GM23338 (cell line): ENCODE results near the gene TMCO4. TPM values are rescaled to one million over a fixed set of nuclear protein-coding genes. Genes with fewer than 3 reads are reported as not detected.

Experiments
- ATAC-seq: fragments of 200-7000 bp; cut with Tn5 transposase; 3 replicates; pipeline ENCODE4 v1.9.1; 2020
- DNase-seq: peaks from one replicate; pipeline ENCODE4 v3.0.0-alpha.2; 2015; ENCODE audit warnings: low spot score
- H2AFZ ChIP-seq: fragments of 200-600 bp; sonication (generic); 2 replicates; pipeline ENCODE4 v1.8.0; 2016; ENCODE audit warnings: antibody characterized with exemption, mild to moderate bottlenecking, moderate library complexity
- H3F3A ChIP-seq: fragments of 200-600 bp; sonication (generic); replicated peaks from 2 replicates; pipeline ENCODE4 v1.8.0; 2017; ENCODE audit warnings: antibody characterized with exemption, mixed run types, low read depth
- H3K27ac ChIP-seq: fragments of 200-600 bp; sonication (generic); 2 replicates; pipeline ENCODE4 v1.6.1; 2016; ENCODE audit warnings: low read depth
- H3K27me3 ChIP-seq: fragments of 200-600 bp; sonication (generic); 2 replicates; pipeline ENCODE4 v1.8.0; 2016; ENCODE audit warnings: mild to moderate bottlenecking, mixed run types, moderate library complexity; ENCODE audit not compliant: insufficient read depth
- H3K36me3 ChIP-seq: fragments of 200-600 bp; sonication (generic); 2 replicates; pipeline ENCODE4 v1.8.0; 2016; ENCODE audit warnings: mild to moderate bottlenecking; ENCODE audit not compliant: insufficient read depth
- H3K4me1 ChIP-seq: fragments of 200-600 bp; sonication (generic); 2 replicates; pipeline ENCODE4 v1.8.0; 2016; ENCODE audit warnings: mild to moderate bottlenecking, moderate library complexity; ENCODE audit not compliant: insufficient read depth
- H3K4me2 ChIP-seq: fragments of 200-600 bp; sonication (generic); 2 replicates; pipeline ENCODE4 v1.7.1; 2017; ENCODE audit warnings: mixed run types
- H3K4me3 ChIP-seq: fragments of 200-600 bp; sonication (generic); 2 replicates; pipeline ENCODE4 v1.6.1; 2016; ENCODE audit warnings: mixed run types
- H3K79me2 ChIP-seq: fragments of 200-600 bp; sonication (generic); replicated peaks from 2 replicates; pipeline ENCODE4 v1.8.0; 2017; ENCODE audit warnings: mild to moderate bottlenecking; ENCODE audit not compliant: insufficient read depth
- H3K9me2 ChIP-seq: fragments of 200-600 bp; sonication (generic); 2 replicates; pipeline ENCODE4 v1.8.0; 2017; ENCODE audit not compliant: insufficient read depth
- H4K20me1 ChIP-seq: fragments of 200-600 bp; sonication (generic); replicated peaks from 2 replicates; pipeline ENCODE4 v1.8.0; 2017; ENCODE audit warnings: mild to moderate bottlenecking; ENCODE audit not compliant: insufficient read depth
- H3K27ac Mint-ChIP-seq: 2 replicates; pipeline ENCODE4 v1.8.0; 2020; ENCODE audit warnings: inconsistent platforms, mild to moderate bottlenecking, moderate library complexity, mixed read lengths
- H3K27me3 Mint-ChIP-seq: 3 replicates; pipeline ENCODE4 v1.8.0; 2022; ENCODE audit warnings: low read depth, mild to moderate bottlenecking, moderate library complexity, mixed read lengths, inconsistent platforms; ENCODE audit not compliant: insufficient read depth, poor library complexity
- H3K36me3 Mint-ChIP-seq: 3 replicates; pipeline ENCODE4 v1.8.0; 2021; ENCODE audit warnings: low read depth, mild to moderate bottlenecking, inconsistent platforms, moderate library complexity, mixed read lengths
- H3K4me1 Mint-ChIP-seq: 3 replicates; pipeline ENCODE4 v1.8.0; 2020; ENCODE audit warnings: mild to moderate bottlenecking, inconsistent platforms, mixed read lengths
- H3K4me3 Mint-ChIP-seq: 3 replicates; pipeline ENCODE4 v1.8.0; 2021; ENCODE audit warnings: moderate library complexity, mild to moderate bottlenecking, inconsistent platforms, mixed read lengths
- H3K9me3 Mint-ChIP-seq: 3 replicates; pipeline ENCODE4 v1.8.0; 2020; ENCODE audit warnings: moderate library complexity, mild to moderate bottlenecking, inconsistent platforms, mixed read lengths
- CREB1 ChIP-seq: fragments of 250-450 bp; sonication (Bioruptor Pico); IDR thresholded peaks from 2 replicates; pipeline ENCODE4 v1.5.0; 2020; ENCODE audit warnings: low read depth, mild to moderate bottlenecking, moderate library complexity
- EZH2 ChIP-seq: fragments of 200-600 bp; sonication (generic); IDR thresholded peaks from one replicate; pipeline ENCODE4 v1.8.0; 2017; ENCODE audit warnings: antibody characterized with exemption, mild to moderate bottlenecking, low read depth; ENCODE audit not compliant: unreplicated experiment
- EZH2phosphoT487 ChIP-seq: fragments of 200-600 bp; sonication (generic); IDR thresholded peaks from one replicate; pipeline ENCODE4 v1.8.1; 2018; ENCODE audit warnings: antibody characterized with exemption; ENCODE audit not compliant: unreplicated experiment
- JUNB ChIP-seq: IDR thresholded peaks from one replicate; pipeline ENCODE4 v1.6.1; 2016; ENCODE audit warnings: antibody characterized with exemption; ENCODE audit not compliant: unreplicated experiment
- NANOG ChIP-seq: IDR thresholded peaks from 2 replicates; pipeline ENCODE4 v1.6.1; 2016; ENCODE audit warnings: antibody characterized with exemption, borderline replicate concordance
- POLR2AphosphoS5 ChIP-seq: IDR thresholded peaks from 2 replicates; pipeline ENCODE4 v1.6.1; 2016; ENCODE audit warnings: antibody characterized with exemption, low read depth
- STAT1 ChIP-seq: IDR thresholded peaks from one replicate; pipeline ENCODE4 v1.6.1; 2016; ENCODE audit warnings: antibody characterized with exemption; ENCODE audit not compliant: unreplicated experiment
- ZNF114 ChIP-seq: fragments of 250-450 bp; sonication (Bioruptor Pico); IDR thresholded peaks from 2 replicates; pipeline ENCODE4 v1.5.0; 2020; ENCODE audit warnings: mild to moderate bottlenecking, moderate library complexity
- polyA plus RNA-seq: library from polyadenylated mRNA; unstranded; fragments of >200 nt; fragmentation: Nextera tagmentation; extraction: Ambion mirVana; gene quantifications from 2 replicates; pipeline ENCODE4 v1.2.1, GENCODE V29; 2016
- total RNA-seq: library from RNA; depleted of rRNA; stranded (reverse); fragments of >200 nt; shearing (Covaris generic); gene quantifications from 2 replicates; pipeline ENCODE4 v1.2.3, GENCODE V29; 2014
- TF ChIP-seq, protein P1 (sequence below), 2 experiments: fragments of 200-600 bp in 1 of 2; sonication (generic) in 1 of 2; conservative IDR thresholded peaks; 2 replicates each; pipeline versions ENCODE4 v1.5.1 to v1.6.1; 2016 to 2017; ENCODE audit warnings: antibody characterized with exemption in 2 of 2, low read depth in 2 of 2, mild to moderate bottlenecking in 2 of 2, moderate library complexity in 1 of 2
- TF ChIP-seq, protein P2 (sequence below): fragments of 250-450 bp; sonication (Bioruptor Pico); IDR thresholded peaks from 2 replicates; pipeline ENCODE4 v1.5.0; 2020; ENCODE audit warnings: mild to moderate bottlenecking, moderate library complexity

The TMCO4 gene
- total and polyA plus RNA-seq, 2 experiments from 2014 or later: 2.6 to 6.9 TPM

DNA sequence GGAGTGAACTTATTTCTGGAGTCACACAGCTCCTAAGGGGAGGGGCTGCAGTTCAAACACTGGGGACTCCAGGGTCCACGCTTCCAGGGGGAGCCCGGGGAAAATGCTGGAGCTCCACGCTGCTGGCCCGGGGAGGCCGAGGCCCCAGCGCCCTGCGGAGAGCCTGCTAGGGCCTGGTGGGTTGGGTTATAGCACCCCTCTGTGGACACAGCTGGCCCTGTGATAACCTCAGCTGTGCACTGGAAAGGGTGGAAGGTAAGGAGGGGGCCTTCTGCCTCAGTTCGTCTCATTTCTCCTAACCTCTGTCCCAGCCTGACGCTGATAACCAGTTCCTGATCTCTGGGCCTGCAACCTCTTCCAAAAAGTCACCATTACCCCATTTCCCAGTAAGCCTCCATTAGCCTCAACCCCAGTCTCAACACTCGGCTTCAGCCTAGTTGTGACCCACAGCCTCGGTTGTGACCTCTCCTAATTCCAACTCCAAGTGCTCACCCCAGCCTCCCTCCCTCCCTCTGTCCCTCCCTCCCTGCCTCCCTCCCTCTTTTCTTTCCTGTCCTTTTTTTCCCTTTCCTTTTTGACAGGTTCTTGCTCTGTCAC, 148.5 kb downstream of the TMCO4 start:
- Histone ChIP-seq H3K27me3 (peaks cover 2% of the 10 kb centered on the region; the same call in 1 of the 2 replicates), H3K36me3 (no peaks in the 10 kb centered on the region), H3K4me3 (no peak overlapping the region), H3K9me2 (no peaks in the 10 kb centered on the region), H3K4me1 (no peaks in the 10 kb centered on the region), H3F3A (peaks cover 6% of the 10 kb centered on the region), H4K20me1 (no peaks in the 10 kb centered on the region), H3K27ac (no peak overlapping the region), H3K79me2 (no peaks in the 10 kb centered on the region), H3K4me2 (peak overlapping the region; percentile 66; the same call in 1 of the 2 replicates), H2AFZ (peak overlapping the region; percentile 18; the same call in 1 of the 2 replicates)
- peaks cover 27% of the 10 kb centered on the region for H3K27me3 Mint-ChIP-seq
- H3K27ac Mint-ChIP-seq: no peak overlapping the region
- no peak for TF ChIP-seq STAT1
- TF ChIP-seq, protein P1, sequence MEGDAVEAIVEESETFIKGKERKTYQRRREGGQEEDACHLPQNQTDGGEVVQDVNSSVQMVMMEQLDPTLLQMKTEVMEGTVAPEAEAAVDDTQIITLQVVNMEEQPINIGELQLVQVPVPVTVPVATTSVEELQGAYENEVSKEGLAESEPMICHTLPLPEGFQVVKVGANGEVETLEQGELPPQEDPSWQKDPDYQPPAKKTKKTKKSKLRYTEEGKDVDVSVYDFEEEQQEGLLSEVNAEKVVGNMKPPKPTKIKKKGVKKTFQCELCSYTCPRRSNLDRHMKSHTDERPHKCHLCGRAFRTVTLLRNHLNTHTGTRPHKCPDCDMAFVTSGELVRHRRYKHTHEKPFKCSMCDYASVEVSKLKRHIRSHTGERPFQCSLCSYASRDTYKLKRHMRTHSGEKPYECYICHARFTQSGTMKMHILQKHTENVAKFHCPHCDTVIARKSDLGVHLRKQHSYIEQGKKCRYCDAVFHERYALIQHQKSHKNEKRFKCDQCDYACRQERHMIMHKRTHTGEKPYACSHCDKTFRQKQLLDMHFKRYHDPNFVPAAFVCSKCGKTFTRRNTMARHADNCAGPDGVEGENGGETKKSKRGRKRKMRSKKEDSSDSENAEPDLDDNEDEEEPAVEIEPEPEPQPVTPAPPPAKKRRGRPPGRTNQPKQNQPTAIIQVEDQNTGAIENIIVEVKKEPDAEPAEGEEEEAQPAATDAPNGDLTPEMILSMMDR (conservative IDR thresholded peaks at IDR 0.05; ENCODE audit: low read depth in 2 of 2): peak; percentile 67 to 93
- peak; percentile 74 for DNase-seq
- H3K36me3 Mint-ChIP-seq: no peaks in the 10 kb centered on the region; the same call in 2 of the 3 replicates
- peaks cover 14% of the 10 kb centered on the region for H3K4me1 Mint-ChIP-seq
- peak; percentile 70 for ATAC-seq
- no peaks in the 10 kb centered on the region; the same call in 2 of the 3 replicates for H3K9me3 Mint-ChIP-seq
- no peak overlapping the region for H3K4me3 Mint-ChIP-seq

DNA sequence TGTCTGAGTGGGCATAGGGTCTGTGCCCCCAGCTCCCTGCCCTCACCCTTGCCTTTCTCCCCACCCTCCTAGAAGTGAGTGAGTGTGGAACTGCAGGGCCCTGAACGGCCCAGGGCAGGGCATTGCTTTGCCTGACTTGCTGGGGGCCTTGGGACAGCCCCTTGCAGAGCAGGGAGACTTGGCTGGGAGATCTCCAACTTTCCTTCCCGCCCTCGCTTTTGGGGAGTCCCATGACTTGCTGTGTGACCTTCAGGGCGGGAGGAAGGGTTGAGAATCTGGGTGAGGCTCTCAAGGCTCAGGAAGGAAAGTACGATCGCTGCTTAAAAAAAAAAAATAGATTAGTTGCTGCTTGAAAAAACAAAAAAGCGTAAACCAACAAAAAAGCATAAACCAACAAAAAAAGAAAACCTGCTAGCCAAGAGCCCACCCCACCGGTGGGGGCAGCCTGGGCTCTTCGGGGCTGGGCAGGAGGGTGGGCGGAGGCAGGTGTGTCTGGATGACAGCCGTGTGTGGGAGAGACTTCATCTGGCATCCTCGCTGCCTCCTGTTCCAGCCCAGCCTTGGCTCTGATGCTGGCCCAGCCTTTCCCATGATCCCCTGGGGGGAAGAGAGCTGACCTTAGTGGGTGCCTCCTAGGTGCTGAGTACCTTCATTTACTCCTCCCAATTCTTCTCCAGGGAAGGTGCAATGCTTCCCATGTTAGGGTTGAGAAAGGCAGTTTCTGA, 149.1 kb downstream of the TMCO4 start:
- Mint-ChIP-seq H3K9me3 (no peaks in the 10 kb centered on the region; the same call in 2 of the 3 replicates), H3K4me1 (peaks cover 20% of the 10 kb centered on the region), H3K36me3 (no peaks in the 10 kb centered on the region; the same call in 2 of the 3 replicates), H3K4me3 (no peak overlapping the region), H3K27ac (no peak overlapping the region), H3K27me3 (peaks cover 32% of the 10 kb centered on the region)
- Histone ChIP-seq H3K4me3 (no peak overlapping the region), H3K9me2 (no peaks in the 10 kb centered on the region), H2AFZ (peak overlapping the region; percentile 18; the same call in 1 of the 2 replicates), H3K79me2 (no peaks in the 10 kb centered on the region), H3F3A (peaks cover 9% of the 10 kb centered on the region), H3K27me3 (peaks cover 8% of the 10 kb centered on the region), H3K4me2 (peak overlapping the region; percentile 66; the same call in 1 of the 2 replicates), H3K27ac (no peak overlapping the region), H3K36me3 (no peaks in the 10 kb centered on the region), H4K20me1 (no peaks in the 10 kb centered on the region), H3K4me1 (peaks cover 6% of the 10 kb centered on the region)
- ATAC-seq: no peak
- TF ChIP-seq NANOG: no peak
- TF ChIP-seq, protein P2, sequence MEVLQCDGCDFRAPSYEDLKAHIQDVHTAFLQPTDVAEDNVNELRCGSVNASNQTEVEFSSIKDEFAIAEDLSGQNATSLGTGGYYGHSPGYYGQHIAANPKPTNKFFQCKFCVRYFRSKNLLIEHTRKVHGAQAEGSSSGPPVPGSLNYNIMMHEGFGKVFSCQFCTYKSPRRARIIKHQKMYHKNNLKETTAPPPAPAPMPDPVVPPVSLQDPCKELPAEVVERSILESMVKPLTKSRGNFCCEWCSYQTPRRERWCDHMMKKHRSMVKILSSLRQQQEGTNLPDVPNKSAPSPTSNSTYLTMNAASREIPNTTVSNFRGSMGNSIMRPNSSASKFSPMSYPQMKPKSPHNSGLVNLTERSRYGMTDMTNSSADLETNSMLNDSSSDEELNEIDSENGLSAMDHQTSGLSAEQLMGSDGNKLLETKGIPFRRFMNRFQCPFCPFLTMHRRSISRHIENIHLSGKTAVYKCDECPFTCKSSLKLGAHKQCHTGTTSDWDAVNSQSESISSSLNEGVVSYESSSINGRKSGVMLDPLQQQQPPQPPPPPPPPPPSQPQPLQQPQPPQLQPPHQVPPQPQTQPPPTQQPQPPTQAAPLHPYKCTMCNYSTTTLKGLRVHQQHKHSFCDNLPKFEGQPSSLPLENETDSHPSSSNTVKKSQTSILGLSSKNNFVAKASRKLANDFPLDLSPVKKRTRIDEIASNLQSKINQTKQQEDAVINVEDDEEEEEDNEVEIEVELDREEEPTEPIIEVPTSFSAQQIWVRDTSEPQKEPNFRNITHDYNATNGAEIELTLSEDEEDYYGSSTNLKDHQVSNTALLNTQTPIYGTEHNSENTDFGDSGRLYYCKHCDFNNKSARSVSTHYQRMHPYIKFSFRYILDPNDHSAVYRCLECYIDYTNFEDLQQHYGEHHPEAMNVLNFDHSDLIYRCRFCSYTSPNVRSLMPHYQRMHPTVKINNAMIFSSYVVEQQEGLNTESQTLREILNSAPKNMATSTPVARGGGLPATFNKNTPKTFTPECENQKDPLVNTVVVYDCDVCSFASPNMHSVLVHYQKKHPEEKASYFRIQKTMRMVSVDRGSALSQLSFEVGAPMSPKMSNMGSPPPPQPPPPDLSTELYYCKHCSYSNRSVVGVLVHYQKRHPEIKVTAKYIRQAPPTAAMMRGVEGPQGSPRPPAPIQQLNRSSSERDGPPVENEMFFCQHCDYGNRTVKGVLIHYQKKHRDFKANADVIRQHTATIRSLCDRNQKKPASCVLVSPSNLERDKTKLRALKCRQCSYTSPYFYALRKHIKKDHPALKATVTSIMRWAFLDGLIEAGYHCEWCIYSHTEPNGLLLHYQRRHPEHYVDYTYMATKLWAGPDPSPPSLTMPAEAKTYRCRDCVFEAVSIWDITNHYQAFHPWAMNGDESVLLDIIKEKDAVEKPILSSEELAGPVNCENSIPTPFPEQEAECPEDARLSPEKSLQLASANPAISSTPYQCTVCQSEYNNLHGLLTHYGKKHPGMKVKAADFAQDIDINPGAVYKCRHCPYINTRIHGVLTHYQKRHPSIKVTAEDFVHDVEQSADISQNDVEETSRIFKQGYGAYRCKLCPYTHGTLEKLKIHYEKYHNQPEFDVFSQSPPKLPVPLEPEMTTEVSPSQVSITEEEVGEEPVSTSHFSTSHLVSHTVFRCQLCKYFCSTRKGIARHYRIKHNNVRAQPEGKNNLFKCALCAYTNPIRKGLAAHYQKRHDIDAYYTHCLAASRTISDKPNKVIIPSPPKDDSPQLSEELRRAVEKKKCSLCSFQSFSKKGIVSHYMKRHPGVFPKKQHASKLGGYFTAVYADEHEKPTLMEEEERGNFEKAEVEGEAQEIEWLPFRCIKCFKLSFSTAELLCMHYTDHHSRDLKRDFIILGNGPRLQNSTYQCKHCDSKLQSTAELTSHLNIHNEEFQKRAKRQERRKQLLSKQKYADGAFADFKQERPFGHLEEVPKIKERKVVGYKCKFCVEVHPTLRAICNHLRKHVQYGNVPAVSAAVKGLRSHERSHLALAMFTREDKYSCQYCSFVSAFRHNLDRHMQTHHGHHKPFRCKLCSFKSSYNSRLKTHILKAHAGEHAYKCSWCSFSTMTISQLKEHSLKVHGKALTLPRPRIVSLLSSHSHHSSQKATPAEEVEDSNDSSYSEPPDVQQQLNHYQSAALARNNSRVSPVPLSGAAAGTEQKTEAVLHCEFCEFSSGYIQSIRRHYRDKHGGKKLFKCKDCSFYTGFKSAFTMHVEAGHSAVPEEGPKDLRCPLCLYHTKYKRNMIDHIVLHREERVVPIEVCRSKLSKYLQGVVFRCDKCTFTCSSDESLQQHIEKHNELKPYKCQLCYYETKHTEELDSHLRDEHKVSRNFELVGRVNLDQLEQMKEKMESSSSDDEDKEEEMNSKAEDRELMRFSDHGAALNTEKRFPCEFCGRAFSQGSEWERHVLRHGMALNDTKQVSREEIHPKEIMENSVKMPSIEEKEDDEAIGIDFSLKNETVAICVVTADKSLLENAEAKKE: no peak
- TF ChIP-seq EZH2phosphoT487: no peak
- no peak for TF ChIP-seq CREB1 (CRISPR knock-in tag)
- TF ChIP-seq EZH2: no peak
- TF ChIP-seq JUNB: no peak
- TF ChIP-seq POLR2AphosphoS5: no peak
- no peak for TF ChIP-seq ZNF114 (CRISPR knock-in tag)
- no peak for DNase-seq
